AG20443 (cell line): ENCODE measurements around the gene BFSP2.
"Not testable (repeated sequence)": the region's sequence is repeated elsewhere in the genome, so short reads cannot be mapped to it uniquely, and the experiment has no call there.

Source experiments
- DNase-seq: peaks from one replicate; pipeline ENCODE4 v3.0.0; 2012; ENCODE audit warnings: low spot score, mixed read lengths

The BFSP2 gene

DNA sequence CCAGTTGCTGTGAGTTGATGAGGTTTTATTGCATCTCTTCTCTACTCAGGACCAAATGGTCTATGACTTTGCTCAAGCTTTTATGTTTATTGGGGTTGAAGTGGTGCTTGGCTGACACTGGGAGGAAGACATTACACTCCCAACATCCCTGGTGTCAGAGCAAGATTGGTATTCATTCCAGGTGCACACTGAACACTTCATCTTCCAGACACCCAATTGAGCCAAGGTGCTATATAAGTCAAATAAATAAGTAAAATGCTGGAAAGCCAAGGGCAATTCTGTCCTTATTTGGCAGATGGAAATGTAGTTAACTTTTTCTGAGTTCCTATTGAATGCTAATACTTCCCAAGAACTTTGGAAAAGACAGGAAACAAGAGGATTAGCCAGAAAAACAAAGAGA, 120.4 kb downstream of the BFSP2 start:
- no peak for DNase-seq

DNA sequence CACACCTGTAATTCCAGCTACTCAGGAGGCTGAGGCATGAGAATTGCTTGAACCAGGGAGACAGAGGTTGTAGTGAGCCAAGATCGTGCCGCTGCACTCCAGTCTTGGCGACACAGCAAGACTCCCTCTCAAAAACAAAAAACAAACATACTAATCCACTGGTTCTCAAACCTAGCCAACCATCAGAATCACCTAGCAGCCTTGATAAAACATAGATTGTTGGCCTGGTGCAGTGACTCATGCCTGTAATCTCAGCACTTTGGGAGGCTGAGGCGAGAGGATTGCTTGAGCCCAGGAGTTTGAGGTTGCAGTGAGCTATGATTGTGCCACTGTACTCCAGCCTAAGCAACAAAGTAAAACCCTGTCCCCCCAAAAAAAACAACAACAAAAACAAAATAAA, 121.1 kb downstream of the BFSP2 start:
- not testable (repeated sequence) for DNase-seq

- no peak for DNase-seq
Observed at GRCh38 chr3:133521946-133522345, 122.1 kb downstream of the BFSP2 start.

GRCh38 chr3:133523758-133524157, 123.9 kb downstream of the BFSP2 start:
- not testable (repeated sequence) for DNase-seq
